Ishikawa (cell line): ENCODE measurements around the gene RELB.

Source experiments
- NFIC ChIP-seq: IDR thresholded peaks from 2 replicates; pipeline ENCODE4 v1.6.1; 2012
- REST ChIP-seq: IDR thresholded peaks from 2 replicates; pipeline ENCODE4 v1.6.1; 2012; ENCODE audit warnings: low read depth, mild to moderate bottlenecking
- YY1 ChIP-seq: IDR thresholded peaks from 2 replicates; pipeline ENCODE4 v1.6.1; 2012; ENCODE audit warnings: low read depth
- ZBTB7A ChIP-seq: IDR thresholded peaks from 2 replicates; pipeline ENCODE4 v1.6.1; 2012; ENCODE audit warnings: low read depth

GRCh38 chr19:44993526-44993925 lies 7.7 kb upstream of the RELB start:
- no peak for TF ChIP-seq NFIC
- TF ChIP-seq YY1, result no peak
- TF ChIP-seq ZBTB7A, result no peak
- TF ChIP-seq REST, result no peak
